ENCODE measurements around the gene GOLGA6A. TPM values are rescaled to one million over a fixed set of nuclear protein-coding genes. Genes with fewer than 3 reads are reported as not detected.
A peak's percentile ranks its signal among the peaks of the same experiment; 100 is the strongest.
"Not testable (repeated sequence)": the region's sequence is repeated elsewhere in the genome, so short reads cannot be mapped to it uniquely, and the experiment has no call there.

The GOLGA6A gene, protein sequence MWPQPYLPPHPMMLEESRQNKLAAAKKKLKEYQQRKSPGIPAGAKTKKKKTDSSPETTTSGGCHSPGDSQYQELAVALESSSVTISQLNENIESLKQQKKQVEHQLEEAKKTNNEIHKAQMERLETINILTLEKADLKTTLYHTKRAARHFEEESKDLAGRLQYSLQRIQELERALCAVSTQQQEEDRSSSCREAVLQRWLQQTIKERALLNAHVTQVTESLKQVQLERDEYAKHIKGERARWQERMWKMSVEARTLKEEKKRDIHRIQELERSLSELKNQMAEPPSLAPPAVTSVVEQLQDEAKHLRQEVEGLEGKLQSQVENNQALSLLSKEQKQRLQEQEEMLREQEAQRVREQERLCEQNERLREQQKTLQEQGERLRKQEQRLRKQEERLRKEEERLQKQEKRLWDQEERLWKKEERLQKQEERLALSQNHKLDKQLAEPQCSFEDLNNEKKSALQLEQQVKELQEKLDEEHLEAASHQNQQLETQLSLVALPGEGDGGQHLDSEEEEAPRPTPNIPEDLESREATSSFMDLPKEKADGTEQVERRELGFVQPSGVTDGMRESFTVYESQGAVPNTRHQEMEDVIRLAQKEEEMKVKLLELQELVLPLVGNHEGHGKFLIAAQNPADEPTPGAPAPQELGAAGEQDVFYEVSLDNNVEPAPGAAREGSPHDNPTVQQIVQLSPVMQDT
- under 1 TPM in 1 of 2 experiments, not detected in 1; 0.40 TPM for total RNA-seq

DNA sequence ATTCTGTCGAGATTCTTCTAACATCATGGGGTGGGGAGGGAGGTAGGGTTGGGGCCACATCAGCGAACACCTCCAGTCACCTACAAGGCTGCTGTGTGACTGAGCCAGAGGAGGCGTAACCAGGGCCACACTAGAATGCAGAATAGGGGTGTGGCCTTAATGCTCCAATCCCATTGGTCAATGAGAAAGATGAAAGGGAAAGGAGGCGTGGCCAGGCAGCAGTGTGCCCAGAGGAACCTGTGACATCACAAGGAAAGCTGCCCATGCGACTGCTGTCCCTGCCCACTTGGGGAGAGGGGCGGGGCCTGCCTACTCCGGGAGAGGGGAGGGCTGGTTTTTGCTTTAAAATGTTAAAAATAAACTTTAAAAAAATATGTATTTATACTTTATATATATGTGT lies at the start of gene GOLGA6A:
Gene GOLGA6A (minus strand): TSS at position 101 of the 400 bp plus-strand sequence. CDS start 41 bp downstream, at position 60.
- H3K36me3 Mint-ChIP-seq; H3K27ac Mint-ChIP-seq; ATAC-seq (ENCODE audit: low read depth); H3K27me3 Mint-ChIP-seq; DNase-seq; POLR2A ChIA-PET; H3K4me1 Mint-ChIP-seq; H3K9me3 Mint-ChIP-seq; H3K4me3 Mint-ChIP-seq: not testable (repeated sequence)

GRCh38 chr15:74131628-74132413 lies 49.5 kb upstream of the GOLGA6A start:
- POLR2A ChIA-PET, result no interaction called here
- ATAC-seq (ENCODE audit: low read depth) (no peak), DNase-seq (peak; percentile 38)
- peak overlapping the region; percentile 13 for H3K4me3 Mint-ChIP-seq
- peak overlapping the region; percentile 20 for H3K27ac Mint-ChIP-seq
- H3K27me3 Mint-ChIP-seq, result peaks cover 90% of the 10 kb centered on the region
- no peaks in the 10 kb centered on the region for H3K9me3 Mint-ChIP-seq
- peaks cover 1% of the 10 kb centered on the region for H3K36me3 Mint-ChIP-seq
- peaks cover 19% of the 10 kb centered on the region for H3K4me1 Mint-ChIP-seq

DNA sequence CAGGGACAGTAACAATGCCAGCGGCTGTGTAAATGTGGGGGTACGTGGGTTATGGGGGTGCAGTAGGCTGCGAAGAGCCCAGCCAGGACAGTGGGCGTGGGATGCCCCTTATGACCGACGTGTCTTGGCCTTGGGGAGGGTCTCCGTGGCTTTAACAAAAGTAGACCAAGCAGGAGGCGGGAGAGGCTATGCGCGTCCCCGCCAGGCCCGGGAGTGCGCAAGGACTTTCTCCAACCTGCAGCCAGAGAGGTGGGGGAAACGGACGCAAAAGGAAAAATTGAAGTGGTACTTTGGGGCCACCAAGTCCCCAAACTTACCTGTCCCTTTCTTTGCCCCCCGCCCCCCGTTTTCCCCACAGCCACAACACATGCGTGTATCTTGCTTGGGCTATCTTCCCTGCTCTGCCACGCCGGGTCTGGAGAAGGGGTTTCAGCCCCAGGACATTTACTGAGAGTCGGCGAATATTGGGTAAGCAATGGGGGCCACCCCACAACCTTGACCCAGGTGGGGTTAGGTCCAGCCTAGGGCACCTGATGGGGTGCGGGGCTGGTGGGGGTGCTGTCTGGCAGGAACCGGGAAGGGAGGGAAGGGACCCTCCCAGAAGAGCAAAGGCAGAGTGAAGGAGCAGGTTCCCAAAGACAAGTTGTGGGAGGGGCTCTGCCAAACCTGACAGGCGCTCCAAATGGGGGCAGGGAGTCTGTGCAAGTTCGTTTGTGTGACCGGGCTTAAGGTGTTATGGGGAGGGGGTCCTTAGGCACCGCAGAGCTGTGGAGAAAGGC lies 48.7 kb upstream of the GOLGA6A start:
- Mint-ChIP-seq H3K9me3 (no peaks in the 10 kb centered on the region), H3K4me1 (peaks cover 16% of the 10 kb centered on the region), H3K27ac (peak overlapping the region; percentile 28), H3K27me3 (peaks cover 85% of the 10 kb centered on the region), H3K36me3 (peaks cover 1% of the 10 kb centered on the region), H3K4me3 (no peak overlapping the region)
- no peak for DNase-seq
- POLR2A ChIA-PET, result interaction anchor here (0.7 kb wide), 1 partner anchor 1237 kb away, joined by 3 read pairs; no protein-coding TSS in a partner anchor
- ATAC-seq (ENCODE audit: low read depth), result no peak

DNA sequence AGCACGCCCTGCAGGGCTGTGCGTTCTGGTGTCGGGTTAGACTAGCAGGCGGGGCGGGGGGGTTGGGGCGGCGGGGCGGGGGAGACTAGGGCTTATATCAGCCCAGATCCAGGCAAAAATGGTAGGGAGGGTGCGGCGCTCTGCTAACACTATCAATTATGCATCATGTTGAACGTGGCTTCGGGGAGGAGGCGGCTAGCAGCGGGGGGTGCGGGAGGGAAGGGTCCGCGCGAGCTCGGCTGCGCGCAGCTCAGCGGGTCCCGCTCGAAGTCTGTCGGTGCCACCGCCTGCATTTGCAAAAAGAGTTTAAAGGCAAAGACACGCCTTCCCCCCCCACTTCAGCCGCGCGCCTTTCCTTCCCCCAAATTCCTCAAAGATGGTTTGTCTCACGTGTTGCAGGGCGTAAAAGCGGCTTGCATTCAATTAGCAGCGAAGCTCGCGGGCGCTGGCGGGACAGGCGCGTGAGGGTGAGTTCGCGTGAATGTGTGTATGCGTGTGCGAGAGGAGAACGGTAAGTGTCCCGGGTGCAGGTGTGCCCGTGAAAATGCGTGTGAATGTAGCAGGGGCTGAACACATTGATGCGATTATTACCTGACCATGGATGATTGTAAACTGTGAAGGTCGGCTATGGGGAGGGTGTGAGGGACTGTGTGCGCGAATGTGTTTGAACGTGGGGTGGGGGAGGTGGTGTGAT lies 48.0 kb upstream of the GOLGA6A start, which contains the start of gene ISLR2:
Gene ISLR2 (plus strand): TSS at position 432 of the 694 bp plus-strand sequence. CDS start 2,169 bp downstream, outside the sequence.
- peak; percentile 39 for DNase-seq
- no peak for ATAC-seq (ENCODE audit: low read depth)
- Mint-ChIP-seq H3K36me3 (peaks cover 1% of the 10 kb centered on the region), H3K27me3 (peaks cover 82% of the 10 kb centered on the region), H3K27ac (peak within 1 kb of the TSS; percentile 77), H3K9me3 (no peaks in the 10 kb centered on the region), H3K4me1 (peaks cover 16% of the 10 kb centered on the region), H3K4me3 (no peak within 1 kb of the TSS)
- POLR2A ChIA-PET, result interaction anchor here (0.7 kb wide), 1 partner anchor 1237 kb away, joined by 3 read pairs; no protein-coding TSS in a partner anchor

- POLR2A ChIA-PET, result no interaction called here
- DNase-seq, result peak; percentile 39
- H3K4me1 Mint-ChIP-seq, result peaks cover 12% of the 10 kb centered on the region
- peaks cover 1% of the 10 kb centered on the region for H3K36me3 Mint-ChIP-seq
- H3K27me3 Mint-ChIP-seq, result peaks cover 81% of the 10 kb centered on the region
- no peaks in the 10 kb centered on the region for H3K9me3 Mint-ChIP-seq
- H3K4me3 Mint-ChIP-seq, result no peak overlapping the region
- peak overlapping the region; percentile 77 for H3K27ac Mint-ChIP-seq
- ATAC-seq (ENCODE audit: low read depth), result no peak
These were observed 47.3 kb upstream of the GOLGA6A start for GRCh38 chr15:74129586-74130154.

- peaks cover 77% of the 10 kb centered on the region for H3K27me3 Mint-ChIP-seq
- POLR2A ChIA-PET, result interaction anchor here (1.2 to 1.5 kb wide), 2 partner anchors 192 to 194 kb away, joined by 3 to 4 read pairs; no protein-coding TSS in a partner anchor
- peak; percentile 43 for DNase-seq
- peaks cover 1% of the 10 kb centered on the region for H3K36me3 Mint-ChIP-seq
- peak overlapping the region; percentile 77 for H3K27ac Mint-ChIP-seq
- peaks cover 11% of the 10 kb centered on the region for H3K4me1 Mint-ChIP-seq
- no peaks in the 10 kb centered on the region for H3K9me3 Mint-ChIP-seq
- ATAC-seq (ENCODE audit: low read depth), result no peak
- no peak overlapping the region for H3K4me3 Mint-ChIP-seq
These were observed 46.6 kb upstream of the GOLGA6A start for GRCh38 chr15:74128785-74129585.

GRCh38 chr15:74127954-74128784 lies 45.8 kb upstream of the GOLGA6A start:
- Mint-ChIP-seq H3K27me3 (peaks cover 73% of the 10 kb centered on the region), H3K9me3 (no peaks in the 10 kb centered on the region), H3K36me3 (peaks cover 1% of the 10 kb centered on the region), H3K4me1 (peaks cover 11% of the 10 kb centered on the region), H3K27ac (no peak overlapping the region), H3K4me3 (peak overlapping the region; percentile 67)
- DNase-seq, result peak; percentile 50
- ATAC-seq (ENCODE audit: low read depth), result no peak
- POLR2A ChIA-PET, result interaction anchor here (1.0 to 1.5 kb wide), 3 partner anchors 179 to 195 kb away, joined by 3 to 4 read pairs (median 4); no protein-coding TSS in a partner anchor

DNA sequence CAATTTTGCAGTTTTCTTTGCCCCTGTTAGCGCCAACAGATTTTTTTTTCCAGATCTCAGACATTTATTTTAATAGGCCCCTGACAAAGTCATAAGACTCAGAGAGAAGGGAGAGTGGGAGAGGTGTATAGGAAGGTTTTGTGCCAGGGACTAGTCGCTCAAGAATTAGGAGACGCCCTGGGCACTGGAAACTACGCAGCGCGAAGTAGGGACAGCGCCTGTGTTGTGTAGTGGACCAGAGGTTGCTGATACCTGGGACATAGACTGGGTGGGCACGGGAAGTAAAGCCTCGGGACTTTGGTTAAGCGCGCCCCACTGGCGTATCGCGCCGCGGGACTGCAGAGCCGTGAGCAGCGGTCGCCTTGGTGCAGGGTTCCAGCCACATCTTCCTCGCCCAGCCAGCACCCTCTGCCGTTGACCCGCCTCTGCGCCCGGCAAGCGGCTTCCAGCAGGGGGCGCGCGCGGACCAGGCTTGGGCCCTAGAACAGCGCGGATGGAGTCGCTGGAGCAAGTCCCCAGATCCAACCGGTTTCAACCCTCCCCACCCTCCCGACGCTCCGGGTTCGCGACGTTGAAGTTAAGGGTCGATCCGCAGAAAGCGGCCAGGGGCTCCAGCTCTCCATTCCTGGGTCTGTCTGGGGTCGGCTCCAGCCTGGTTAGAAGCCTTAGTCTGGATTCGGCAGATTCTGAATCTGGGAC lies 45.1 kb upstream of the GOLGA6A start:
- peaks cover 16% of the 10 kb centered on the region for H3K4me1 Mint-ChIP-seq
- peak overlapping the region; percentile 67 for H3K4me3 Mint-ChIP-seq
- peak; percentile 94 for ATAC-seq (ENCODE audit: low read depth)
- H3K36me3 Mint-ChIP-seq, result peaks cover 1% of the 10 kb centered on the region
- H3K27ac Mint-ChIP-seq, result no peak overlapping the region
- peaks cover 70% of the 10 kb centered on the region for H3K27me3 Mint-ChIP-seq
- no peaks in the 10 kb centered on the region for H3K9me3 Mint-ChIP-seq
- peak; percentile 96 for DNase-seq
- POLR2A ChIA-PET, result interaction anchor here (1.0 to 1.5 kb wide), 3 partner anchors 180 to 195 kb away, joined by 3 to 4 read pairs (median 4); no protein-coding TSS in a partner anchor

GRCh38 chr15:74124759-74125158 lies 42.4 kb upstream of the GOLGA6A start:
- POLR2A ChIA-PET, result no interaction called here
- ATAC-seq (ENCODE audit: low read depth) (no peak), DNase-seq (no peak)
- Mint-ChIP-seq H3K27ac (no peak overlapping the region), H3K9me3 (no peaks in the 10 kb centered on the region), H3K27me3 (peaks cover 55% of the 10 kb centered on the region), H3K4me1 (peaks cover 12% of the 10 kb centered on the region), H3K36me3 (peaks cover 1% of the 10 kb centered on the region), H3K4me3 (no peak overlapping the region)

- peaks cover 51% of the 10 kb centered on the region for H3K27me3 Mint-ChIP-seq
These were observed 41.8 kb upstream of the GOLGA6A start for GRCh38 chr15:74124196-74124595.

More at GRCh38 chr15:74124196-74124595, 41.8 kb upstream of the GOLGA6A start:
- Mint-ChIP-seq H3K36me3 (no peaks in the 10 kb centered on the region), H3K4me1 (peaks cover 8% of the 10 kb centered on the region), H3K4me3 (no peak overlapping the region), H3K9me3 (no peaks in the 10 kb centered on the region), H3K27ac (no peak overlapping the region)
- DNase-seq (no peak), ATAC-seq (ENCODE audit: low read depth) (no peak)
- POLR2A ChIA-PET, result no interaction called here
